Fibroblast of the aortic adventitia (primary cell): ENCODE data around the gene CBFB. TPM values are rescaled to one million over a fixed set of nuclear protein-coding genes. Genes with fewer than 3 reads are reported as not detected.

Experiments
- DNase-seq: peaks from one replicate; pipeline ENCODE4 v3.0.0-alpha.2; 2010; ENCODE audit warnings: low read depth
- H3K4me3 ChIP-seq: 2 replicates; pipeline ENCODE4 v1.5.1; 2011; ENCODE audit warnings: low read depth, mild to moderate bottlenecking, control low read depth, low read length, moderate library complexity
- CTCF ChIP-seq: IDR thresholded peaks from 2 replicates; pipeline ENCODE4 v1.5.1; 2011; ENCODE audit warnings: mild to moderate bottlenecking, low read length, control low read depth, inconsistent platforms; ENCODE audit not compliant: insufficient read depth
- total RNA-seq: library from RNA; depleted of rRNA; stranded (reverse); fragments of >200 nt; gene quantifications from 2 replicates; pipeline ENCODE4 v1.2.3, GENCODE V29; 2012; ENCODE audit warnings: low replicate concordance

CBFB gene
- total RNA-seq, 1 donor = 74.3 TPM

- TF ChIP-seq CTCF = no peak
- no peak overlapping the region for H3K4me3 ChIP-seq
- no peak for DNase-seq
These were observed 26.0 kb downstream of the CBFB start for GRCh38 chr16:67054901-67055300.

- no peak for TF ChIP-seq CTCF
- H3K4me3 ChIP-seq = no peak overlapping the region
- peak; percentile 81 for DNase-seq
These were observed 27.0 kb downstream of the CBFB start for GRCh38 chr16:67055712-67056487.

- no peak overlapping the region for H3K4me3 ChIP-seq
- DNase-seq = no peak
- TF ChIP-seq CTCF = no peak
These were observed 34.1 kb downstream of the CBFB start for GRCh38 chr16:67063008-67063407.

GRCh38 chr16:67068212-67068753 lies 39.3 kb downstream of the CBFB start:
- H3K4me3 ChIP-seq = no peak overlapping the region
- no peak for TF ChIP-seq CTCF
- no peak for DNase-seq

- DNase-seq = no peak
- no peak for TF ChIP-seq CTCF
These were observed 42.6 kb downstream of the CBFB start for GRCh38 chr16:67071476-67072048.

GRCh38 chr16:67075331-67075730 lies 46.4 kb downstream of the CBFB start:
- no peak for DNase-seq
- no peak overlapping the region for H3K4me3 ChIP-seq
- no peak for TF ChIP-seq CTCF

More at GRCh38 chr16:67071476-67072048, 42.6 kb downstream of the CBFB start:
- H3K4me3 ChIP-seq = no peak overlapping the region
